HG03196 (cell line): ENCODE measurements around the gene LRFN3.
"Not testable (repeated sequence)": the region's sequence is repeated elsewhere in the genome, so short reads cannot be mapped to it uniquely, and the experiment has no call there.

Source experiments
- ATAC-seq: cut with Tn5 transposase; IDR thresholded peaks from one replicate; pipeline ENCODE4 v1.9.1; 2021; ENCODE audit not compliant: unreplicated experiment

LRFN3 gene, protein sequence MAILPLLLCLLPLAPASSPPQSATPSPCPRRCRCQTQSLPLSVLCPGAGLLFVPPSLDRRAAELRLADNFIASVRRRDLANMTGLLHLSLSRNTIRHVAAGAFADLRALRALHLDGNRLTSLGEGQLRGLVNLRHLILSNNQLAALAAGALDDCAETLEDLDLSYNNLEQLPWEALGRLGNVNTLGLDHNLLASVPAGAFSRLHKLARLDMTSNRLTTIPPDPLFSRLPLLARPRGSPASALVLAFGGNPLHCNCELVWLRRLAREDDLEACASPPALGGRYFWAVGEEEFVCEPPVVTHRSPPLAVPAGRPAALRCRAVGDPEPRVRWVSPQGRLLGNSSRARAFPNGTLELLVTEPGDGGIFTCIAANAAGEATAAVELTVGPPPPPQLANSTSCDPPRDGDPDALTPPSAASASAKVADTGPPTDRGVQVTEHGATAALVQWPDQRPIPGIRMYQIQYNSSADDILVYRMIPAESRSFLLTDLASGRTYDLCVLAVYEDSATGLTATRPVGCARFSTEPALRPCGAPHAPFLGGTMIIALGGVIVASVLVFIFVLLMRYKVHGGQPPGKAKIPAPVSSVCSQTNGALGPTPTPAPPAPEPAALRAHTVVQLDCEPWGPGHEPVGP

GRCh38 chr19:35935911-35936737 is at the start of gene LRFN3:
Gene LRFN3, plus strand, starts transcription at chr19:35936374. Its CDS starts 3,052 bp downstream, at chr19:35939426.
- no peak for ATAC-seq

DNA sequence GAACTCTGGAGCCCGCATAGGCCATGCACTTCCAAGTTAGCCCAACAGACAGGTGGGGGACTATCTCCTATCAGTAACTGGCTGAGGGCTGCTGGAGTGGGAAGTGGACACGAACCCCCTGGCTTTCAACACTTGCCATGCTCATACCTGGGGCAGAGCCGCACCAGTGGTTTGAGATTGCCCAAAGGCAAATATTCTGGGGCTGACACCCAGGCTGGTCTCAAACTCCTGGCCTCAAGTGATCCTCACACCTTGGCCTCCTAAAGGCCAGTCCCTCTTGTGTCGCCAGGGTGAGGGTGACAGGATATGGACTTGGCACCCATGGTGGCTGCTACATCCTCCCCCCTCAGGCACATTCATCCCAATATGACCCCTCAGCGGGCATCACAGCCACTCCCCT is 49.0 kb upstream of the LRFN3 start:
- no peak for ATAC-seq

GRCh38 chr19:35888398-35888797 is 47.8 kb upstream of the LRFN3 start:
- no peak for ATAC-seq

DNA sequence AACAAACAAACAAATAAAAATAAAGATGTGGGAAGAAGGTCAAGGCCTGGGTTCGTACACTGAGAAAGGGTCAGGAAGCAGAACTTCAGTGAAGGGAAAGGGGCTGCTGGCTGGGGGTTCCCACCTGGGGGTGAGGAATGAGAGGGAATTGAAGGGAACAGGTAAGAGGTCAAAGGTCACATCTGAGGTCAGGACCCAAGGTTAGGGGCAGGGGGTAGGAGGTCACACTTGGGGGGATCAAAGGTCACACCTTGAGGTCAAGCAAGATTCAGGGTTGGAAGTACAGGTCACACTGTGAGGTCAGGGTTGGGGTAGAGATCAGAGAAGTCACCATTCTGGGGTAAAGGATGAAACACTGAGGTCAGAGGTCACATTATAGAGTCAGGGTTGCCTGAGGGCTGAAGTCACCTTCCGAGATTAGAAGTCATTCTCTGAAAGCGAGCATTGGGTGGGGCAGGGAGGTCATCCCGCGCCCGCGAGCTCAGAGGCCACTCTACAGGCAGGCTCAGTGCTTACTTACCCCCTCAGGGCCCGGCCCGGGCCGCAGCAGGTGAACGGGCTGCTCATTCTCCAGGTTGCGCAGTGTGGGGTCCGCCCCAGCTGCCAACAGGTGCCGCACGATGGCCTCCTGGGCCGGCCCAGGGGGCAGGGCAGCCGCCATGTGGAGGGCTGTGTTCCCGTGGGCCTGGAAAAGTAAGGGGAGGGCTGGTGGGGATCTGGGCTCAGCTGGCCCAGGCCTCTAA is 46.6 kb upstream of the LRFN3 start:
- ATAC-seq: no peak

GRCh38 chr19:35890113-35890650 is 46.0 kb upstream of the LRFN3 start:
- ATAC-seq: no peak

GRCh38 chr19:35891819-35892218 is 44.4 kb upstream of the LRFN3 start:
- not testable (repeated sequence) for ATAC-seq

DNA sequence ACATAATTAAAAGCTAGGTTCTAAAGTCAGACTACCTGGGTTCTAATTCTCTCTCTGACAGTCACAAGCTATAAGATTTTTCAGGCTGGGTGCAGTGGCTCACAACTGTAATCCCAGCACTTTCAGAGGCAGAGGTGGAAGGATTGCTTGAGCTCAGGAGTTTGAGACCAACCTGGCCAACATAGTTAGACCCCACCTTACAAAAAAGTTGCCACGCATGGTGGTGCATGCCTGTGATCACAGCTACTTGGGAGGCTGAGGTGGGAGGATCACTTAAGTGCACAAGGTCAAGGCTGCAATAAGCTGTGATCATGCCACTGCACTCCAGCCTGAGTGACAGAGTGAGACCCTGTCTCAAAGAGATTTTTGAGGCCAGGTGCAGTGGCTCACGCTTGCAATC is 41.8 kb upstream of the LRFN3 start:
- no peak for ATAC-seq

- no peak for ATAC-seq
Measured at GRCh38 chr19:35895911-35896642, 40.1 kb upstream of the LRFN3 start.

DNA sequence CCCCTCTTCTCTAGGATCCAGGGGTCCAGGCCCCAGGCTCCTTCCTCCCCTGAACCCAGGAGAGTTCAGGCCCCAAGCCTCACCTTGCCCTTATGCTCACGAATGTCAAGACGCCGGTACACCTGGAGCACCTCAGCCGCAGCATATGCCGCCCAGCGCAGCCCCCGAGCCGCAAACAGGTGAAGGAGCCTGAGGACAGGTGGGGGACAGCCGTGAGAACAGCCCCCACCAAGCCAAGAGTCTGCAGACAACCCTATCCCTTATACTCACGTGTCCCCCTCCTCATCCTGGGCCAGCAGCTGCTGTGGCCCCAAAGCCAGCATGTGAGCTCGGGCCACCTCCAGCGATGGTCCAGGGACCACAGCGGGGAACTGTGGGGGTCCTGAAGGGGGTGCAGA is 39.5 kb upstream of the LRFN3 start:
- no peak for ATAC-seq

- no peak for ATAC-seq
Measured at GRCh38 chr19:35897706-35898451, 38.3 kb upstream of the LRFN3 start.

GRCh38 chr19:35898499-35898809 is 37.7 kb upstream of the LRFN3 start:
- ATAC-seq: no peak

- peak; percentile 39 for ATAC-seq
Measured at GRCh38 chr19:35899547-35900214, 36.5 kb upstream of the LRFN3 start.

DNA sequence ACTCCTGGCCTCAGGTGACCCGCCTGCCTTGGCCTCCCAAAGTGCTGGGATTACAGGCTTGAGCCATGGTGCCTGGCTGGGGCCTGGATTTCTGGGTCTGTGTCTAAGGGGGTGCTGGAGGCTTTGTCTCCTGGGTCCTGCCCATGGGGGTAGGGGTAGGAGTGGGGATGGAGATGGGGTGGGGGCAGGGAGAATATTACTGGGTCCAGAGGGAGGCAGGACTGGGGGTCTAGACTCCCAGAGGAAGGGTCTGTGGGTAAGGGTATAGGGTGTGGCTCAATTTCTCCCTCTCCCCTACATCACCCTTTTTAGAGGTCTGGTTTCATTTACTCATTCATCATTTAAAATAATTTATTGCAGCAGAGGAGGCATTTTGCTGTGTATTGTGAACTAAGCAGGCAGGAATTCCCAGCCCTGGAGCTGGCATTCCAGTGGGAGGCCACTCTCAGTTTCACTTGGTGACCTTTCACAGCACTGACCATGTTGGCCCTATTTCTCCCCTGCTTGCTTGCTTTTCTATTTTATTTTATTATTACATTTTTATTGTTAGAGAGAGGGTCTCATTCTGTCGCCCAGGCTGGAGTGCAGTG is 35.0 kb upstream of the LRFN3 start:
- no peak for ATAC-seq

GRCh38 chr19:35901854-35902661 is 34.1 kb upstream of the LRFN3 start, which contains the start of gene HCST:
Gene HCST, plus strand, starts transcription at chr19:35902529. Its CDS starts 65 bp downstream, at chr19:35902594.
- no peak for ATAC-seq

DNA sequence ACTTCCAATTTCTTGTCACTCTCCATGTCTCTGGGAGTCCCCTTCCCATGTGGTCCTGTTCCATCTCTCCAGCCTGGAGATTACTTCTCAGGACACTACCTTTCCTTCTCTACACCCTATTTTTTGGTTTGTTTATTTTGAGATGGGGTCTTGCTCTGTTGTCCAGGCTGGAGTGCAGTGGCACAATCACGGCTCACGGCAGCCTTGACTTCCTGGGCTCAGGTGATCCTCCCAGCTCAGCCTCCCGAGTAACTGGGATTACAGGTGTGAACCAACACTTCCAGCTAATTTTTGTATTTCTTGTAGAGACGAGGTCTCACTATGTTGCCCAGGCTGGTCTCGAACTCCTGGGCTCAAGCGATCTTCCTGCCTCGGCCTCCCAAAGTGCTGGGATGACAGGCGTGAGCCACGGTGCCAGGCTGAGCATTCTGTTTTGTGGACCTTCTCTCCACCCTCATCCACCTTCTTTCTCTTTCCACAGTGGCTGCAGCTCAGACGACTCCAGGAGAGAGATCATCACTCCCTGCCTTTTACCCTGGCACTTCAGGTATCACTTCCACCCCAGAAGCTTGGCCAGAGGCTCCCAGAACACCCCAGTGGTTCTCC is 33.2 kb upstream of the LRFN3 start:
- ATAC-seq: no peak

- peak; percentile 33 for ATAC-seq
Measured at GRCh38 chr19:35903550-35904179, 32.5 kb upstream of the LRFN3 start.
